Measurements from ENCODE around the gene KCNJ10.

KCNJ10 gene

DNA sequence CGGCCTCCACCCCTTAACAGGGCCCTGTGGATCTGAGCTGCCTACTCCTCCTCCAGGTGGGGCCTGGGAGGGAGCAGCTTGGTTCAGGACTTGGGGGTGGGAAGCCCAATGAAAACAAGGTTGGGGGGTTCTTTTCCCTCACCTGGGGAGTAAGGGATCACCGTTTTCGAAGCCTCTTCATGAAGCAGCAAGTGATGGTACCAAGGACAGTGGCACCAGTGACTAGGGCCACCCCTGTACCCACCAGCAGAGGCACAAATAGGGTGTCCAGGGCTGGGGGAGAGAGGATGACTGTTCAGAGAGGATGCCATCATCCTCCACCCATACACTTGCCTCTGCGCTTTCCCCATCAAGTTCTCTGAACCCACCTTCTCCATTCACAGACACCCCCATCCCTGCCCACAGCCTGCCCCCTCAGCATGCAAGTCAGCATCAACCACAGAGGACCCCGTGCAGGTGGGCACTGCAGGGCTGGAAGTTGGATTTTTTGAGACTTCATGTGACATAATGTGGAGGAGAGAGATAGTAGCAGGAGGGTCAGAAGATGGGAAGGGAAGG, 21.8 kb upstream of the KCNJ10 start:
- H3K36me3 ChIP-seq: peaks cover 18 to 79% (median 50%) of the 10 kb centered on the region in 11 experiments; a peak in 21 of 22 replicates
- H3K4me3 ChIP-seq: no peak overlapping the region
- no peaks in the 10 kb centered on the region for H3K9me3 ChIP-seq (replicated peaks in 1 of 11)
- H3K9ac ChIP-seq: no peak overlapping the region
- peaks cover 0 to 62% (median 22%) of the 10 kb centered on the region in 11 experiments; a peak in 12 of 22 replicates for H4K20me1 ChIP-seq
- no peaks in the 10 kb centered on the region for H3K27me3 ChIP-seq
- TF ChIP-seq Cebpa-rat (IDR thresholded peaks at IDR 0.05): no peak
- peaks cover 13 to 38% (median 34%) of the 10 kb centered on the region in 10 experiments for H3K4me1 ChIP-seq
- H3K27ac ChIP-seq: no peak overlapping the region
- no peak overlapping the region for H3K4me2 ChIP-seq

GRCh38 chr1:160090760-160091159, 20.8 kb upstream of the KCNJ10 start:
- peaks cover 18 to 79% (median 50%) of the 10 kb centered on the region in 11 experiments; a peak in 21 of 22 replicates for H3K36me3 ChIP-seq
- no peak for TF ChIP-seq Cebpa-rat (IDR thresholded peaks at IDR 0.05)

GRCh38 chr1:160089883-160090282, 19.9 kb upstream of the KCNJ10 start:
- Histone ChIP-seq H3K4me3 (no peak overlapping the region), H3K4me2 (no peak overlapping the region), H3K27me3 (no peaks in the 10 kb centered on the region), H3K36me3 (peaks cover 16 to 76% (median 47%) of the 10 kb centered on the region in 11 experiments; a peak in 21 of 22 replicates), H3K27ac (no peak overlapping the region), H3K4me1 (peaks cover 0 to 20% (median 15%) of the 10 kb centered on the region in 10 experiments; a peak in 14 of 20 replicates), H4K20me1 (peaks cover 0 to 44% (median 4%) of the 10 kb centered on the region in 11 experiments; a peak in 6 of 22 replicates), H3K9me3 (replicated peaks in 1 of 11) (no peaks in the 10 kb centered on the region), H3K9ac (no peak overlapping the region)
- TF ChIP-seq Cebpa-rat (IDR thresholded peaks at IDR 0.05): no peak

More at GRCh38 chr1:160090760-160091159, 20.8 kb upstream of the KCNJ10 start:
- Histone ChIP-seq H3K4me1 (peaks cover 3 to 28% (median 24%) of the 10 kb centered on the region in 10 experiments; a peak in 19 of 20 replicates), H3K27me3 (no peaks in the 10 kb centered on the region), H4K20me1 (peaks cover 0 to 52% (median 12%) of the 10 kb centered on the region in 11 experiments; a peak in 8 of 22 replicates), H3K4me3 (no peak overlapping the region), H3K9ac (no peak overlapping the region), H3K9me3 (replicated peaks in 1 of 11) (no peaks in the 10 kb centered on the region), H3K4me2 (no peak overlapping the region), H3K27ac (no peak overlapping the region)

- Histone ChIP-seq H3K9me3 (replicated peaks in 1 of 11) (peaks cover 0 to 7% (median 0%) of the 10 kb centered on the region in 11 experiments; a peak in 3 of 22 replicates), H3K27me3 (no peaks in the 10 kb centered on the region), H4K20me1 (peaks cover 0 to 19% (median 0%) of the 10 kb centered on the region in 11 experiments; a peak in 3 of 22 replicates), H3K4me1 (peaks cover 0 to 2% (median 0%) of the 10 kb centered on the region in 10 experiments; a peak in 4 of 20 replicates), H3K9ac (no peak overlapping the region), H3K27ac (no peak overlapping the region), H3K36me3 (peaks cover 9 to 61% (median 36%) of the 10 kb centered on the region in 11 experiments; a peak in 21 of 22 replicates), H3K4me3 (no peak overlapping the region), H3K4me2 (no peak overlapping the region)
- no peak for TF ChIP-seq Cebpa-rat (IDR thresholded peaks at IDR 0.05)
Measured at GRCh38 chr1:160087118-160087662, 17.2 kb upstream of the KCNJ10 start.

- no peak overlapping the region for H3K27ac ChIP-seq
- no peaks in the 10 kb centered on the region for H3K27me3 ChIP-seq
- peaks cover 2 to 54% (median 29%) of the 10 kb centered on the region in 11 experiments; a peak in 21 of 22 replicates for H3K36me3 ChIP-seq
- peaks cover 0 to 7% (median 0%) of the 10 kb centered on the region in 11 experiments; a peak in 3 of 22 replicates for H3K9me3 ChIP-seq (replicated peaks in 1 of 11)
- no peak for TF ChIP-seq Cebpa-rat (IDR thresholded peaks at IDR 0.05)
- H3K4me2 ChIP-seq: no peak overlapping the region
- no peak overlapping the region for H3K4me3 ChIP-seq
- H3K9ac ChIP-seq: no peak overlapping the region
- H4K20me1 ChIP-seq: peaks cover 0 to 12% (median 0%) of the 10 kb centered on the region in 11 experiments; a peak in 2 of 22 replicates
- H3K4me1 ChIP-seq: peaks cover 4 to 9% (median 6%) of the 10 kb centered on the region in 10 experiments; a peak in 16 of 20 replicates
Measured at GRCh38 chr1:160086456-160086892, 16.5 kb upstream of the KCNJ10 start.

GRCh38 chr1:160085686-160086455, 15.9 kb upstream of the KCNJ10 start:
- no peak overlapping the region for H3K4me3 ChIP-seq
- H3K9ac ChIP-seq: no peak overlapping the region
- H3K4me1 ChIP-seq: peaks cover 10 to 15% (median 12%) of the 10 kb centered on the region in 10 experiments; a peak in 17 of 20 replicates
- H3K9me3 ChIP-seq (replicated peaks in 1 of 11): peaks cover 0 to 7% (median 0%) of the 10 kb centered on the region in 11 experiments; a peak in 3 of 22 replicates
- peaks cover 0 to 9% (median 0%) of the 10 kb centered on the region in 11 experiments; a peak in 2 of 22 replicates for H4K20me1 ChIP-seq
- H3K27me3 ChIP-seq: no peaks in the 10 kb centered on the region
- no peak overlapping the region for H3K27ac ChIP-seq
- TF ChIP-seq Cebpa-rat (IDR thresholded peaks at IDR 0.05): no peak
- H3K36me3 ChIP-seq: peaks cover 0 to 48% (median 24%) of the 10 kb centered on the region in 11 experiments; a peak in 18 of 22 replicates
- H3K4me2 ChIP-seq: no peak overlapping the region

- peaks cover 0 to 5% (median 0%) of the 10 kb centered on the region in 11 experiments; a peak in 2 of 22 replicates for H4K20me1 ChIP-seq
- peaks cover 0 to 37% (median 20%) of the 10 kb centered on the region in 11 experiments; a peak in 17 of 22 replicates for H3K36me3 ChIP-seq
- H3K27ac ChIP-seq: no peak overlapping the region
- TF ChIP-seq Cebpa-rat (IDR thresholded peaks at IDR 0.05): no peak
- H3K4me1 ChIP-seq: peaks cover 14 to 18% (median 15%) of the 10 kb centered on the region in 10 experiments; a peak in 17 of 20 replicates
- H3K4me3 ChIP-seq: no peak overlapping the region
- no peak overlapping the region for H3K4me2 ChIP-seq
- H3K27me3 ChIP-seq: no peaks in the 10 kb centered on the region
- H3K9me3 ChIP-seq (replicated peaks in 1 of 11): peaks cover 0 to 7% (median 0%) of the 10 kb centered on the region in 11 experiments; a peak in 3 of 22 replicates
- no peak overlapping the region for H3K9ac ChIP-seq
Measured at GRCh38 chr1:160084771-160085321, 14.9 kb upstream of the KCNJ10 start.

DNA sequence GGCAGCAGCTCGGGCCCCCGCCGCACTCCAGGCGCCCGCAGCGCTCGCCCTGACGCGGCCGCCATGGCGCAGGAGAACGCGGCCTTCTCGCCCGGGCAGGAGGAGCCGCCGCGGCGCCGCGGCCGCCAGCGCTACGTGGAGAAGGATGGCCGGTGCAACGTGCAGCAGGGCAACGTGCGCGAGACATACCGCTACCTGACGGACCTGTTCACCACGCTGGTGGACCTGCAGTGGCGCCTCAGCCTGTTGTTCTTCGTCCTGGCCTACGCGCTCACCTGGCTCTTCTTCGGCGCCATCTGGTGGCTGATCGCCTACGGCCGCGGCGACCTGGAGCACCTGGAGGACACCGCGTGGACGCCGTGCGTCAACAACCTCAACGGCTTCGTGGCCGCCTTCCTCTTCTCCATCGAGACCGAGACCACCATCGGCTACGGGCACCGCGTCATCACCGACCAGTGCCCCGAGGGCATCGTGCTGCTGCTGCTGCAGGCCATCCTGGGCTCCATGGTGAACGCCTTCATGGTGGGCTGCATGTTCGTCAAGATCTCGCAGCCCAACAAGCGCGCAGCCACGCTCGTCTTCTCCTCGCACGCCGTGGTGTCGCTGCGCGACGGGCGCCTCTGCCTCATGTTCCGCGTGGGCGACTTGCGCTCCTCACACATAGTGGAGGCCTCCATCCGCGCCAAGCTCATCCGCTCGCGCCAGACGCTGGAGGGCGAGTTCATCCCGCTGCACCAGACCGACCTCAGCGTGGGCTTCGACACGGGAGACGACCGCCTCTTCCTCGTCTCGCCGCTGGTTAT, 14.2 kb upstream of the KCNJ10 start:
- no peak overlapping the region for H3K4me3 ChIP-seq

More for the DNA sequence above, 14.2 kb upstream of the KCNJ10 start:
- no peaks in the 10 kb centered on the region for H3K27me3 ChIP-seq
- H3K9me3 ChIP-seq (replicated peaks in 1 of 11): peaks cover 0 to 7% (median 0%) of the 10 kb centered on the region in 11 experiments; a peak in 3 of 22 replicates
- peaks cover 14 to 18% (median 15%) of the 10 kb centered on the region in 10 experiments; a peak in 17 of 20 replicates for H3K4me1 ChIP-seq
- H3K27ac ChIP-seq: no peak overlapping the region
- no peak overlapping the region for H3K4me2 ChIP-seq
- H3K9ac ChIP-seq: no peak overlapping the region
- H4K20me1 ChIP-seq: no peaks in the 10 kb centered on the region
- TF ChIP-seq Cebpa-rat (IDR thresholded peaks at IDR 0.05): no peak
- peaks cover 0 to 31% (median 19%) of the 10 kb centered on the region in 11 experiments; a peak in 17 of 22 replicates for H3K36me3 ChIP-seq
